HG03280 (cell line): ENCODE measurements around the gene FOXP1.

ENCODE experiments used
- ATAC-seq: cut with Tn5 transposase; IDR thresholded peaks from one replicate; pipeline ENCODE4 v1.9.1; 2021; ENCODE audit warnings: mild to moderate bottlenecking, moderate library complexity; ENCODE audit not compliant: unreplicated experiment

The FOXP1 gene

GRCh38 chr3:71095511-71096291, 487.8 kb downstream of the FOXP1 start:
- ATAC-seq = no peak

- no peak for ATAC-seq
Measured at GRCh38 chr3:71094658-71095209, 488.8 kb downstream of the FOXP1 start.

GRCh38 chr3:71092665-71093064, 490.9 kb downstream of the FOXP1 start:
- ATAC-seq = no peak

- ATAC-seq = no peak
Measured at GRCh38 chr3:71090207-71090606, 493.3 kb downstream of the FOXP1 start.

GRCh38 chr3:71089271-71089847, 494.2 kb downstream of the FOXP1 start:
- ATAC-seq = no peak

GRCh38 chr3:71088742-71089141, 494.8 kb downstream of the FOXP1 start:
- ATAC-seq = no peak

GRCh38 chr3:71088019-71088708, 495.4 kb downstream of the FOXP1 start:
- ATAC-seq = no peak

- peak; percentile 73 for ATAC-seq
Measured at GRCh38 chr3:71087143-71088018, 496.1 kb downstream of the FOXP1 start.

GRCh38 chr3:71086777-71087142, 496.8 kb downstream of the FOXP1 start:
- no peak for ATAC-seq

- no peak for ATAC-seq
Measured at GRCh38 chr3:71083726-71084131, 499.8 kb downstream of the FOXP1 start.

GRCh38 chr3:71082833-71083232, 500.7 kb downstream of the FOXP1 start:
- no peak for ATAC-seq

- no peak for ATAC-seq
Measured at GRCh38 chr3:71080517-71081083, 502.9 kb downstream of the FOXP1 start.

GRCh38 chr3:71078723-71079525, 504.6 kb downstream of the FOXP1 start:
- no peak for ATAC-seq

GRCh38 chr3:71078199-71078598, 505.3 kb downstream of the FOXP1 start:
- ATAC-seq = no peak

GRCh38 chr3:71077070-71077469, 506.5 kb downstream of the FOXP1 start:
- ATAC-seq = no peak

GRCh38 chr3:71076361-71077002, 507.0 kb downstream of the FOXP1 start:
- no peak for ATAC-seq

- no peak for ATAC-seq
Measured at GRCh38 chr3:71075494-71075893, 508.0 kb downstream of the FOXP1 start.

GRCh38 chr3:71074423-71074822, 509.1 kb downstream of the FOXP1 start:
- ATAC-seq = no peak

GRCh38 chr3:71072986-71073385, 510.5 kb downstream of the FOXP1 start:
- ATAC-seq = no peak
